GM12891 (cell line): Measurements from ENCODE around the gene ZNF555.

ENCODE experiments used
- PAX5 ChIP-seq: IDR thresholded peaks from 2 replicates; pipeline ENCODE4 v1.6.1; 2011; ENCODE audit warnings: low read length, moderate library complexity, mild to moderate bottlenecking; ENCODE audit not compliant: insufficient read depth, severe bottlenecking
- POLR2A ChIP-seq: IDR thresholded peaks from 2 replicates; pipeline ENCODE4 v1.6.1; 2011; ENCODE audit warnings: low read depth, low read length, control low read depth
- POLR2AphosphoS5 ChIP-seq: IDR thresholded peaks from 2 replicates; pipeline ENCODE4 v1.6.1; 2011; ENCODE audit warnings: low read depth, low read length, control low read depth
- POU2F2 ChIP-seq: IDR thresholded peaks from 2 replicates; pipeline ENCODE4 v1.6.1; 2011; ENCODE audit warnings: low read depth, mild to moderate bottlenecking, control low read depth, low read length, moderate library complexity
- SPI1 ChIP-seq: IDR thresholded peaks from 2 replicates; pipeline ENCODE4 v1.6.1; 2011; ENCODE audit warnings: low read depth, low read length, control low read depth
- TAF1 ChIP-seq: IDR thresholded peaks from 2 replicates; pipeline ENCODE4 v1.6.1; 2011; ENCODE audit warnings: low read depth, low read length, control low read depth

DNA sequence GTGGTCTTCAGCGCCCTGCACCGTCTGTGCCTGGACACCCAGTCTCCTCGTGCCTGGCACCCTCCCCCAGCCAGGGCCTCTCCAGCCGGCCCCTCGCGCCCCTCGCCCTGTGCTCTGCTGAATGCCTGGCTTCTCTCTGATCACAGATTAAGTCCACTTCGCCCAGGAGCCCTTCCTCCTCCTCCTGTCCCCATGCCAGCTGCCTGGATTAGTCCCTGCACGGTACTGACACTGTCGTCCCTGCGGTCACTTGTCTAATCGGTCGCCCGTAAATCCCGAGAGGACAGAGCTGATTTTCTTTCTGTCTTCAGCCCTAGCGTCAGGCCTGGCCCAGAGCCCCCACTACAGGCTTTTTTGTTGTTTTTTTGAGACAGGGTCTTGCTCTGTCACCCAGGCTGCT lies 49.4 kb upstream of the ZNF555 start:
- TF ChIP-seq POLR2A, result no peak
- no peak for TF ChIP-seq TAF1
- no peak for TF ChIP-seq POLR2AphosphoS5
- TF ChIP-seq SPI1, result no peak
- no peak for TF ChIP-seq PAX5
- no peak for TF ChIP-seq POU2F2
